Motor neuron (in vitro differentiated cells): ENCODE measurements around the gene USP6NL. TPM values are rescaled to one million over a fixed set of nuclear protein-coding genes. Genes with fewer than 3 reads are reported as not detected.
"Not testable (repeated sequence)": the region's sequence is repeated elsewhere in the genome, so short reads cannot be mapped to it uniquely, and the experiment has no call there.

Experiments
- ATAC-seq, 8 experiments: fragments of 200-7000 bp; cut with Tn5 transposase; replicated peaks in 6 of 8; 2 replicates each; pipeline ENCODE4 v1.8.0; 2021; ENCODE audit warnings: mild to moderate bottlenecking in 8 of 8, moderate library complexity in 8 of 8
- H3K27ac ChIP-seq, 2 donors: fragments of 250-450 bp; sonication (Bioruptor Pico); 2 replicates each; pipeline ENCODE4 v1.9.0; 2021; ENCODE audit warnings: antibody characterized with exemption in 2 of 2, mild to moderate bottlenecking in 2 of 2, moderate library complexity in 1 of 2
- H3K4me1 ChIP-seq, 2 donors: fragments of 250-450 bp; sonication (Bioruptor Pico); replicated peaks in 1 of 2; 2 replicates each; pipeline ENCODE4 v1.6.1; 2021; ENCODE audit warnings: antibody characterized with exemption in 2 of 2, mild to moderate bottlenecking in 2 of 2, moderate library complexity in 1 of 2
- H3K4me3 ChIP-seq, 5 donors: fragments of 250-450 bp; sonication (Bioruptor Pico); 2 replicates each; pipeline ENCODE4 v1.9.0; 2021; ENCODE audit warnings: antibody characterized with exemption in 5 of 5, mild to moderate bottlenecking in 5 of 5, moderate library complexity in 4 of 5
- WGBS, 10 experiments: fragments of 450-650 bp; shearing (Covaris generic); methylation state at CpG; one replicate each; pipeline ENCODE4 v1.0.0; 2022; 5-methylcytosine and 5-hydroxymethylcytosine counted together
- in situ Hi-C, 9 experiments: fragments of 400-800 bp; cut with MboI; loops; one replicate each; pipeline ENCODE4 v1.15.0; 2021; ENCODE audit warnings: low sequenced_read_pairs in 9 of 9, low pct_unique_long_range_greater_than_20kb in 2 of 9; ENCODE audit not compliant: unreplicated experiment in 9 of 9
- total RNA-seq, 8 experiments: library from RNA; unstranded; fragments of 300-600 nt; gene quantifications; 2 replicates each; pipeline versions ENCODE4 v1.2.3 to v1.2.4, GENCODE V29; 2022

The USP6NL gene
- total RNA-seq, 8 experiments from 2014 or later = 6.0 to 22.6 (median 16.1) TPM

- ATAC-seq, H3K4me3 ChIP-seq, in situ Hi-C loops, H3K4me1 ChIP-seq, H3K27ac ChIP-seq: not testable (repeated sequence)
- WGBS, 10 experiments = 17 to 86% (median 70%) methylated on average over 1 of the region's 13 CpGs; no CpG with 5 or more reads in 6 of the 10 experiments
These were observed 116.5 kb downstream of the USP6NL start for GRCh38 chr10:11494923-11495322.

DNA sequence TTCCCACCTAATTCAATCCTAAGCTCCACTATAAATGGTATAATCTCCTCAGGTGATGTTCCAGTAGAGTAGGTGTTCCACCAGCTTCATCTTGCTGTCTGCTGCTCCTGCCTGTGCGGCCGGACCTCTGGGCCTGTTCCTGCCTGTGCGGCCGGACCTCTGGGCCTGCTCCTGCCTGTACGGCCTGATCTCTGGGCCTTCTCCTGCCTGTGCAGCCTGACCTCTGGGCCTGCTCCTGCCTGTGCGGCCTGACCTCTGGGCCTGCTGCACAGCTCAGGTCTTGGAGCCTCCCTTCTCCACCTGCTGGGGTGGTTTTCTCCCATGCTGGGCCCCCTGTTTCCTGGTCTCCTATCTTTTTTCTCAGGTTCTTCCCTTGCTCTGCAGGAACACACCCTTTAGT is 117.8 kb downstream of the USP6NL start:
- Histone ChIP-seq H3K27ac (no peak overlapping the region), H3K4me3 (no peak overlapping the region), H3K4me1 (no peaks in the 10 kb centered on the region)
- ATAC-seq = no peak
- 80 to 100% (median 98%) methylated on average over 1 to 5 of the region's 6 CpGs; no CpG with 5 or more reads in 6 of the 10 experiments for WGBS, 10 experiments
- in situ Hi-C loops = no loop called here

GRCh38 chr10:11491087-11491486 is 120.4 kb downstream of the USP6NL start:
- no peak overlapping the region for H3K4me3 ChIP-seq
- in situ Hi-C loops = no loop called here
- H3K27ac ChIP-seq = no peak overlapping the region
- no peaks in the 10 kb centered on the region for H3K4me1 ChIP-seq
- 90 to 100% (median 100%) methylated on average over 2 of the region's 2 CpGs; no CpG with 5 or more reads in 7 of the 10 experiments for WGBS, 10 experiments
- no peak for ATAC-seq

DNA sequence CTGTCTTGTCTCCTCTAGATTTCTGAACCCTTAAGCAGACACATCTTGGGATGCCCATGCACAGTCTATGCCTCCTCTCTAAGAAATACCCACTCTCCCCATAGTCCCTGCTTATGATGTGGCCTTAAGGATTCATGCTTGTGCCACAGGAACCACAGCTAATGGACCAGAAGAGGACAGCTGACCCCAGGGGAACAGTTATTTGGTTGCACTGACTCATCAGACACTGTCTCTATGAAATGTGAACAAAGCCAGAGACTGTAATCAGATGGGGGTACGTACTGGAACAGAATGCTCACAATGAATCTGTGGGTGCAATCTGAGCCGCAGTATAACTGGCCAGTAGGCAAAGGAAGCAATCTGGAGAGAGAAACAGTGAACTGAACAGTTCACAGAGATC is 121.9 kb downstream of the USP6NL start:
- in situ Hi-C loops = no loop called here
- no peak overlapping the region for H3K27ac ChIP-seq
- peak in 1 of 8 experiments; percentile 21 for ATAC-seq
- WGBS, 10 experiments = 100% methylated on average over 1 to 2 of the region's 2 CpGs; no CpG with 5 or more reads in 5 of the 10 experiments
- no peak overlapping the region for H3K4me3 ChIP-seq
- no peaks in the 10 kb centered on the region for H3K4me1 ChIP-seq

DNA sequence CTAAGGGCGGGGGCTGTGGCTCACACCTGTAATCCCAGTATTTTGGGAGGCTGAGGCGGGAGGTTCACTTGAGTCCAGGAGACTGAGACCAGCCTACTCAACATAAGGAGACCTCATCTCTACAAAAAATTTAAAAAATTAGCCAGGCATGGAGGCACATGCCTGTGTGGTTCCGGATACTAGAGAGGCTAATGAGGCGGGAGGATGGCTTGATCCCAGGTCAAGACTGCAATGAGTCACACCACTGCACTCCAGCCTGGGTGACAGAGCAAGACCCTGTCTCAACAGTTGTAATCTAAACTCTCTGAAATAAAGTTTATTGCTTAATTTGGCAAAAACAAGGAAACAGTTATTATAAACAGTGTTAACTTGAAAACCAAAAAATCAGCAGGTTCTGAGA is 123.3 kb downstream of the USP6NL start:
- 80 to 100% (median 96%) methylated on average over 1 to 4 of the region's 4 CpGs; no CpG with 5 or more reads in 2 of the 10 experiments for WGBS, 10 experiments

DNA sequence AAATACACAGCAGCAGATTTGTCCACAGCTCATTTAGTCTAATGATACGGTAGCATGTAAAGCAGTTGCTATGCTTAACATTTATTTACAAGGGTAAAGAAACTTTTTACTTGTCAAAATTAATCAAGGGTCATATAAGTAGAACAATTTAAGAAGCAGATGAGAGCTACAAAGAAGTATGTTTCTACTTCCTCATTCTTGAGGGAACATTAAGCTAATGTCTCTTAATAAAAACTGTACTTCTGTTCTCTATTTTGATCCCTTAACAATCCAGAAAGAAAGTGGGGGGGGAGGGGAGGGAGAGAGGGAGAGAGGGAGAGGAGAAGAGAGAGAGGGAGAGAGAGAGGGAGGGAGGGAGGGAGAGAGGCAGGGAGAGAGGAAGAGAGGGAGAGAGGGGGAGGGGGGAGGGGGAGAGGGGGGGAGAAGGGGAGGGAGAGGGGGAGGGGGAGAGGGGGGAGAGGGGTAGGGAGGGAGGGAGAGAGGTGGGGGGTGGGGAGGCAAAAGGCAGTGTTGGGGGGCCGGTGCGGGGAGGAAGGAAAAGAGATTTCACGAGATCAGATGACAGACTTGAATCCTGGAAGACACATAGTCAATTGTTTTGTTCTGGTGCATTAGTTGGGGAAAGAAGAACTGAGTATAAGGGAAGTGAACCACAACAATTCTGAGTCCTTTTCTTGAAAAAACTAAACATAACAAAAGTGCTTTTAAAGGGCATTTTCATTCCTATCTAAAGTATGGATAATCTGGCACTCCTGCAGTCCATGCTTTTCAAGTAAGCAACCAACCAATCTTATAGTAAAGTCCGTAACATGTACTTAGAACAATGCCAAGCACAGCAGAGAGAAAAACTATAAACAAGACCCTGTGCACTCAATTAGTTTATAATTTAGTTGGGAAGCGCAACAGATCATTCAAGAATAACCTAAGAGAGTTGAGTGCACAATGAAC is 128.0 kb downstream of the USP6NL start:
- H3K4me3 ChIP-seq = no peak overlapping the region
- WGBS, 10 experiments = 82 to 100% (median 100%) methylated on average over 1 to 3 of the region's 6 CpGs; no CpG with 5 or more reads in 1 of the 10 experiments
- H3K4me1 ChIP-seq = no peaks in the 10 kb centered on the region
- in situ Hi-C loops = no loop called here
- no peak overlapping the region for H3K27ac ChIP-seq
- ATAC-seq = no peak

More for the DNA sequence above, 123.3 kb downstream of the USP6NL start:
- Histone ChIP-seq H3K4me1 (no peaks in the 10 kb centered on the region), H3K4me3 (no peak overlapping the region), H3K27ac (no peak overlapping the region)
- no peak for ATAC-seq
- in situ Hi-C loops = no loop called here

- in situ Hi-C loops = no loop called here
- no peak for ATAC-seq
- H3K4me3 ChIP-seq = no peak overlapping the region
- no peak overlapping the region for H3K27ac ChIP-seq
- H3K4me1 ChIP-seq = no peaks in the 10 kb centered on the region
These were observed 129.1 kb downstream of the USP6NL start for GRCh38 chr10:11482306-11482705.

DNA sequence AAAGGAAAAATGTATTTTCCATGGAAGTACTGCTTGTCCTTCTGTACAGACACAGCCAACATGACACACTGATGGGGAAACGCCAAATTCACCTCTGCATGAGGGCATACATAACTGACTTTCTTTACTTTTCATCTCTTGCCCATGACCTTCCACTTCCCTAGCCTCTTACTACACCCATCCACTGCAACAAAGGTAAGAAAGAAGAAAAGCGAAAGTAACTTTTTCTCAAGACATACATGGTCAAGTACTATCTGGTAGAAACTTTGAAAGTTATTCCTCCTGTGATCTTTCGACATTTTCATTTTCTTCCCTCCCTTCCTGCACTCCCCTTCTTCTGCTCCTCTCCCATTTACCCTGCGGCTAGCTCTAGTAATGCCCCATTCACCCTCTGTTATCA is 130.8 kb downstream of the USP6NL start:
- ATAC-seq = no peak
- in situ Hi-C loops = no loop called here
- 83 to 100% (median 99%) methylated on average over 1 to 4 of the region's 4 CpGs for WGBS, 10 experiments
- Histone ChIP-seq H3K4me1 (no peaks in the 10 kb centered on the region), H3K27ac (no peak overlapping the region), H3K4me3 (no peak overlapping the region)

DNA sequence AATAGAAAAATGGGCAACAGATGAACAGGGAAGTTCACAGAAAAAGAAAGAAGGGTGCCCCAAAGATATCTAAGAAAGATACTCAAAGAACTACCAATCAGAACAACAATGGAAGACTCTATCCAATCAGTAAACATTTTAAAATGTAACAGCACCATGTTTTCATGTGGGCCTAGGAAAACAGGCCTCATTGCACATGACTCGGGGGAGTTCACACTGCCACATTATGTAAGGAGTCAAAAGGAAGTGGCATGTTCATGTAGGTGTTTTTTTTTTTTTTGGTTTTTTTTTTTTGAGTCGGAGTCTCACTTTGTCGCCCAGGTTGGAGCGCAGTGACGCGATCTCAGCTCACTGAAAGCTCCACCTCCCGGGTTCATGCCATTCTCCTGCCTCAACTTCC is 132.2 kb downstream of the USP6NL start:
- no peak for ATAC-seq
- H3K27ac ChIP-seq = no peak overlapping the region
- H3K4me3 ChIP-seq = no peak overlapping the region
- 83 to 100% (median 100%) methylated on average over 1 to 3 of the region's 7 CpGs; no CpG with 5 or more reads in 4 of the 10 experiments for WGBS, 10 experiments
- no peaks in the 10 kb centered on the region for H3K4me1 ChIP-seq
- in situ Hi-C loops = no loop called here

- Histone ChIP-seq H3K4me3 (no peak overlapping the region), H3K4me1 (no peaks in the 10 kb centered on the region), H3K27ac (no peak overlapping the region)
- WGBS, 10 experiments = 100% methylated on average over 1 of the region's 1 CpG; no CpG with 5 or more reads in 9 of the 10 experiments
- ATAC-seq = no peak
- in situ Hi-C loops = no loop called here
These were observed 132.6 kb downstream of the USP6NL start for GRCh38 chr10:11478807-11479206.

DNA sequence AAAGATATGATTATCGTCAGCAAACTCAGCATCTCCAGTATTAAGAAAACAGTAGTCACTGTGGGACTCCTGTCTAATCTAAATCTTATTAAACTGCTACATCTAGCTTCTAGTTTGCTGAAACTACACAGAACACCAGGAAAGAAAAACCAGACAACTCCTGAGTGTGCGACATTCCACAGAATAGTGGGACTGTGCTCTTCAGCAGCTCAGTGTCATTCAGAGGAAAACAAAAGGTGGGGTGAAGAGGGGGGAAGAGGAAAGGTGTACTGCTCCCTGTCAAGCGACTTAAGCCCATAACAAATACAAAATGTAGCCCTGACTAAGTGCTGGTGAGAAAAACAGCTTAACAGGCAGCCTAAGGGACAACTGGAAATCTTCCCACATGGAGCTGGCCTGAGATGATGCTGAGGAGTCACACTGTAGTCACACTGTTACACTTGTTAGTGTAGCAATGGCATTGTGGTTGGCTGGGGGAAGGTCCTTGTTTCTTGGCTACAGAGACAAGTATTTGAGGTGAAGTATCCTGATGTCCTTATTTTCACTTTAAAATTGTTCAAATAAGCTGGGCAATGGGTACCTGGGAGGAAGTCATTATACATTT is 135.5 kb downstream of the USP6NL start:
- H3K4me3 ChIP-seq = no peak overlapping the region
- in situ Hi-C loops = no loop called here
- no peak overlapping the region for H3K27ac ChIP-seq
- 58 to 100% (median 84%) methylated on average over 2 to 3 of the region's 3 CpGs; no CpG with 5 or more reads in 1 of the 10 experiments for WGBS, 10 experiments
- no peaks in the 10 kb centered on the region for H3K4me1 ChIP-seq
- ATAC-seq = peak in 1 of 8 experiments; percentile 61

- ATAC-seq = no peak
These were observed 138.2 kb downstream of the USP6NL start for GRCh38 chr10:11473128-11473760.

GRCh38 chr10:11472158-11472753 is 139.2 kb downstream of the USP6NL start:
- WGBS, 10 experiments = 0 to 45% (median 34%) methylated on average over 1 to 8 of the region's 8 CpGs; no CpG with 5 or more reads in 2 of the 10 experiments
- Histone ChIP-seq H3K27ac (no peak overlapping the region), H3K4me1 (no peaks in the 10 kb centered on the region), H3K4me3 (no peak overlapping the region)
- ATAC-seq = peak; percentile 69 to 87 (median 80)
- in situ Hi-C loops = no loop called here

More at GRCh38 chr10:11473128-11473760, 138.2 kb downstream of the USP6NL start:
- in situ Hi-C loops = no loop called here
- no peak overlapping the region for H3K27ac ChIP-seq
- 17 to 100% (median 82%) methylated on average over 1 to 12 of the region's 12 CpGs for WGBS, 10 experiments
- no peak overlapping the region for H3K4me3 ChIP-seq
- no peaks in the 10 kb centered on the region for H3K4me1 ChIP-seq
